NCI-H1417 treated with DMSO at 0.1 percent for 48 hours (cell line): Measurements from ENCODE around the gene CDK2.
"Not testable (repeated sequence)": the region's sequence is repeated elsewhere in the genome, so short reads cannot be mapped to it uniquely, and the experiment has no call there.

ENCODE experiments used
- DNase-seq: peaks from one replicate; lab custom pipeline; 2025; lab: John Stamatoyannopoulos, UW

Gene CDK2

DNA sequence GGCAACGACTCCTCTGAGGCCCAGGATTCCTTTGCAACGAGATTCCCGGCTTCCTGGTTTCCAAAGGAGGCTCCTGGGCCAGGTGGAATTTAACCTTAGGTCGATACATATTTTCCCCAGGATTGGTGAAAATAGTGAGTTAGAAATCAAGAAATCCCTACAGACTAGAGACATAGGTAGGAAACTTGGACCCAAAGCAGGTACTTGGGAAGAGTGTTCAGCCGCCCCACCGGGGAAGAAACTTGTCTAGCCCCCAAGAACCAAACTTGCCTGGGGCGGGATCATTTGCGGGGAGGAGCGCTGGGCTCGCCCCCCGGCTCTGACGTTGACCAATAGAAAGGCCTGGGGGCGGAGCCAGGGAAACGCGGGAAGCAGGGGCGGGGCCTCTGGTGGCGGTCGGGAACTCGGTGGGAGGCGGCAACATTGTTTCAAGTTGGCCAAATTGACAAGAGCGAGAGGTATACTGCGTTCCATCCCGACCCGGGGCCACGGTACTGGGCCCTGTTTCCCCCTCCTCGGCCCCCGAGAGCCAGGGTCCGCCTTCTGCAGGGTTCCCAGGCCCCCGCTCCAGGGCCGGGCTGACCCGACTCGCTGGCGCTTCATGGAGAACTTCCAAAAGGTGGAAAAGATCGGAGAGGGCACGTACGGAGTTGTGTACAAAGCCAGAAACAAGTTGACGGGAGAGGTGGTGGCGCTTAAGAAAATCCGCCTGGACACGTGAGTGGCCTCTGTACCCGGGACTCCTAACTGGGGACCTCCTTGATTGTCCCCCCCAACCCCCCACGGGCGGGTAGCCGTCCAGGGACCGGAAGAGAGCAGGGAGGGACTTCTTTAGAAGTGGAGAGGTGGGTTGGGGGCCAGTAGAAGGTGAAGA is at the start of gene CDK2:
Gene CDK2, plus strand, starts transcription at position 423 of the 874 bp plus-strand sequence. Its CDS starts 179 bp downstream, at position 602.
- peak; percentile 48 for DNase-seq

DNA sequence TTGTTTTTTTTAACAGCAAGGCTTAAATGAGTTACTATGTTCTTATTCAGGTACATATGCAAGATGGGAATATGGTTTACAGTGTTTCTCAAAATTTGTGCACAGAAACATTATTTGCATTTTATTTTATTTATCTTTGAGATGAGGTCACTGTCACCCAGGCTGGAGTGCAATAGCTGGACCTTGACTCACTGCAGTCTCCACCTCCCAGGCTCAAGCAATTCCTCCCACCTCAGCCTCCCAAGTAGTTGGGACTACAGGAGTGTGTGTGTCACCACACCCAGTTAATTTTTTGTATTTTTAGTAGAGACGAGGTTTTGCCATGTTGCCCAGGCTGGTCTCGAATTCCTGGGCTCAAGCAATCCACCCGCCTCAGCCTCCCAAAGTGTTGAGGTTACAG is 47.6 kb upstream of the CDK2 start:
- DNase-seq: not testable (repeated sequence)

DNA sequence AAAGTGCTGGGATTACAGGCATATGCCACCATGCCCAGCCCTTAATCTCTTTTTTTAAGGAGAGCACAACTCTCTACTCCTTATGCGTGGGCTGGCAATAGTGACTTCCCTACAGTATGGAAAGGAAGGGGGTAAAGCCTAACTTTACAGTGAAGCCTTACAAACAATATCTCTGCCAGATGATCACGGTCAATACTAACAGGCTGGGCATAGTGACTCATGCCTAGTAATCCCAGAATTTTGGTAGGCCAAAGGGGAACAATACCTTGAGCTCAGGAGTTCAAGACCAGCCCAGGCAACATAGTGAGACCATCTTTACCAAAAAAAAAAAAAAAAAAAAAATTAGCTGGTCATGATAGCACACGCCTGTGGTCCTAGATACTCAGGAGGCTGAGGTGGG is 44.5 kb upstream of the CDK2 start:
- DNase-seq: no peak

DNA sequence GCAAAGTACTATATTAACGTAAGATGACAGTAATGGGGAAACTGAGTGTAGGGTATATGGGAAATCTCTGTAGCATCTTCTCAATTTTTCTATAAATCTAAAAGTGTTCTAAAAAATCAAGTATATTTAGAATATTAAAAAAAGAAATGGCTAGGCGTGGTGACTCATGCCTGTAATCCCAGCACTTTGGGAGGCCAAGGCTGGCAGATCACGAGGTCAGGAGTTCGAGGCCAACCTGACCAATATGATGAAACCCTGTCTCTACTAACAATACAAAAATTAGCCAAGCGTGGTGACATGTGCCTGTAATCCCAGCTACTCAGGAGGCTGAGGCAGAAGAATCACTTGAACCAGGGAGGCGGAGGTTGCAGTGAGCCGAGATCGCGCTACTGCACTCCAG is 43.0 kb upstream of the CDK2 start:
- not testable (repeated sequence) for DNase-seq

DNA sequence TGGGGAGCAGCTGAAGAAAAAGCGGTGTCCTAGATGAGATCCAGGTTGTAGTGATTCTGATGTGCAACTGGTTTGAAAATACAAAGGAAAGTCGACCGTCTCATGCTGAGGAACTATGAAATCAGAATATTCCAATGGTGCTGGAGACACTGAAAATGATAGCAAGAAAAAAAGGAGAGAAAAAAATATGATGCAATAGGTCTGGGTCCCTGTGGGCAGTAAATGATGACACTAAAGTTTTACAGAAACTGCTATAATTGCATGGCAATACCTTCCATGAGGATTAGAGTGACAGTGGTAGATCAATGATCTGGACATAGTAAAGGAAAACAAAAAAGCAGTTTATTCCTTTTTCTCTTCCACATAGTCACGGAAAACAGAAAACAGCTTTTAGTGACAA is 41.3 kb upstream of the CDK2 start:
- DNase-seq: no peak

DNA sequence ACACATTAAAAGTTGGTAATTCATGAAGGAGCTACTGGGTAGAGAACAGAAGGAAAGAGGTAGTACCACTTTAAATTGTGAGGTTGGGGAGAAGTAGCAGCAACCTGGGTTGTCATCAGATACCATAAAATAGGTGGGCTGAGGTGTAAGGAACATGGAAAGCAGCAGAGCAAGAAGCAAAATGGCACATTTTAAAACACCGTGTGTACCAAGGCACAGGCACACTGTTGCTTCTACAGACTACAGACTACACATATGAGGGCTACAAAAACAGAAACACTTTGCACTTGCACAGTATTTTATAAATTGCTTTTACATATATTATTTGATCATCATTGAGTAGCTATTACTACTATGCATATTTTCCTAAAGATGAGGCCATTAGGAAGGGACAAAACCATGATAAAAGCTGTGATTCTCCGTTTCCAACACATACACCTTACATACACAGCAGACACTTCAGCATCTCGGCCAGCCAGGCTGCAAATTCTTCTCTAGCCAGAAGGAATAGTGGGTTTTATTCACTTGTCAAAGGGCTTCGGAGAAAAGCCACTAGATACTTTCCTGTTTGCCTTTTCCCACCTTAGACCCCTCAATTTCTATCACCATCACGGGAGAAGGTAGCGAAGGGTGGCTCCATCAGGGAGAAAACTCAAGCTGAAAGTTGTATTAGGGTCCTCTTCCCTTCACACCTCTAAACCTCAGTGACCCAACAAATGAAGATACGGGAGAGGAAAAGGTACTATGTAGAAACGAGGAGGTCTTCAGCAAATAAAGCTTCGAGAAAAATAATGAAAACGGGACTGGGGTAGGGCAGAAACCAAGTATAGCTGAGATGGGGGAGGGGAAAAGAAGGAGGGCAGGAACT is 40.5 kb upstream of the CDK2 start:
- no peak for DNase-seq

DNA sequence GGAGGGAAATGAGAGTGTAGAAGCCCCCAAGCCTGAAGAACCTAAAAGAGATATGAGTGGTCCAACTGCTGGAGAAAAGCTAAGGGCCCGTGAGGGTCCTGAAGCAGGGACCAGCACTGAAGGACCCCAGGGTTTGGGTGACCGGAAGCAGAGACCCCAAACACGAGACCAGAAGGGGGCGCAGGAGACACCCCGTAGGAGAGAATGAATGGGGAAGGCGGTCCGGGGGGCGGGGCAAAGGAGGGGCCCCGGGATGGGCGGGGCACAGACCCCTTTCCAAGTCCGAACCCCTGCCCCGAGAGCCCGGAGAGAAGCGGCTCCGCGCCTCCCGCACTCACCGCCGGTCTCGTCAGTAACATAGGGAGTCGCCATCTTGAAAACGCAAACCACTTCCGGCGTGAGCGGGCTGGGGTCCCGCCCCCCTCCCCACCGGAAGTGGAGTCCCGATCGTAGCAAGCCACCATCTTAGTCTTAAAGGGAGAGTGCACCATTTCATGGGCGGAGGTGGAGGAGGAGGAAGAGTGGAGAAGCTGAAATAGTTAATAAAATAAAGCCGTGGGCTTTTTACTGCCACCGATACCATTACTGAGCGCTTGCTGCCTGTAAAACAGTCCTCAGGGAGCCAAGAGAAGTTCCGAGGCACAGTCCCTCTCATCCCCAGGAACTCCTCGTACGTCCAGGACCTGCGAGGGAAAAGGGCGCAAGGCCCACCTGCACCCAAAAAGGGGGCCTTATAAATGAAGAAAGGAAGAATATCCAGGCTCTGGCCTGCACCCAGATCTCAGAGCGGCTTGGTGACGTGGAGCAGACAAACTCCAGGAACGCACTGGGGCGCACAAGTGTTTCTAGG is 39.7 kb upstream of the CDK2 start:
- DNase-seq: peak; percentile 79

DNA sequence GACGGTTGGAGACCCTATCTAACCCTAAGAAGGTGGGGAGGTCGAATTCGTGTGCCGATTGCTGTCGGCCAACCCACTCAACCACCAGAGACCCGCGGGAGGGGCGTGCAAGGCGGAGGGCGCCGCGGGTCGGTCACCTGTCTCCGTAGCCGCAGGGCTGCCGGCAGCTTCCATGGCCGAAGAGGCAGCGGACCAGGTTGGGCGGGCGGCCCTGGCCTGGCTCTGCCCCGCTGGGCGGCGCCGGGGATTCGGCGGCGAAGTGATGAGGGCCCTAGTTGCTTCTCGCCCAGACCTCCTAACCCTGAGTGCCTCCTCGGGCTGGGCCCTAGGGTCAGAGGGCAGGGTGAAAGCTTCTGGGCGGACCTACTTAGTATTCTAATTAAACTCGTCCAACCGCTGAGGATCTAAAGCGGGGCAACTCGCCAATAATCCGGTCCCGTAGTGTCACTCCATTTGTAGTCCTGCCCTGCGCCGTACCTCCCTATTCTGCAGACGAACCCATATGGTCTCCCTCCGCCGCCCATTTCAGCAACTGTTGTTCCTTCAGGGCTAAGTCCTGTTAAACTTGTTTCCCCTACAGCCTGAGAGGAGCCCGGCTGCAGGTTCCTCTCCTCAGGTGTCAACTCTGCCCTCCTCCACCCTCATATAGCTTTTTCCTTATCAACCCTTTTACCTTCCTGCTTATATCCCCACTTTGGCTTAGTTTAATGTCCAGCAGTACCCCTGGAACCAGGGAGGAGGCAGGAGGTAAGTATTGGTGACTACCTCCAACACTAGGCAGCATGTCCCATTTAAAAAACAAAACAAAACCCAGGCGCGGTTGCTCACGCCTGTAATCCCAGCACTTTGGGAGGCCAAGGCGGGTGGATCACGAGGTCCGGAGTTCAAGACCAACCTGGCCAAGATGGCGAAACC is 38.8 kb upstream of the CDK2 start, which contains the start of gene PYM1:
Gene PYM1, minus strand, starts transcription at position 307 of the 915 bp plus-strand sequence. Its CDS starts 133 bp downstream, at position 174.
- DNase-seq: no peak

DNA sequence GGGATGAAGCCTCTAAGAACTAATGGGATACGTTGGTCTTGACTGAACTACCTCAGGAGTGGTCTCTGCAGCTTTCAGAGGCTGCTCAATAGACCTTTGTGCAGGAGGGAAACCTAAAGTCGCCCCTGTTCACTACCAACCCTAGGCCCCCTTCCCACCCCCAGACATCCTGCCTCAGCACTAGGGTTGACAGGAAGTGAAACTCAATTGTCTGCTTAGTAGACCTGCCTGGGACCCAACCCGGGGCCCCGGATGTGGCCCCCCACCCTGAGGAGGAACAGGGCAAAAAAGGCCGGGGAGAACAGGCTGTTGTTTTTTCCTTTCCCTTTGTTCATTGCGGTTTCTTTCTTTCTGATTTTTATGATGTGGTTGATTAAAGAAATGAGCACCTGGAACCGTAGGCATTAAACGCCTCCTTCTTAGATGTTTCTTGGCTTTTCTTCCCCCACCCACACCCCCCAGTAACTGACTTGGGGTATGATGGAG is 37.3 kb upstream of the CDK2 start:
- no peak for DNase-seq

DNA sequence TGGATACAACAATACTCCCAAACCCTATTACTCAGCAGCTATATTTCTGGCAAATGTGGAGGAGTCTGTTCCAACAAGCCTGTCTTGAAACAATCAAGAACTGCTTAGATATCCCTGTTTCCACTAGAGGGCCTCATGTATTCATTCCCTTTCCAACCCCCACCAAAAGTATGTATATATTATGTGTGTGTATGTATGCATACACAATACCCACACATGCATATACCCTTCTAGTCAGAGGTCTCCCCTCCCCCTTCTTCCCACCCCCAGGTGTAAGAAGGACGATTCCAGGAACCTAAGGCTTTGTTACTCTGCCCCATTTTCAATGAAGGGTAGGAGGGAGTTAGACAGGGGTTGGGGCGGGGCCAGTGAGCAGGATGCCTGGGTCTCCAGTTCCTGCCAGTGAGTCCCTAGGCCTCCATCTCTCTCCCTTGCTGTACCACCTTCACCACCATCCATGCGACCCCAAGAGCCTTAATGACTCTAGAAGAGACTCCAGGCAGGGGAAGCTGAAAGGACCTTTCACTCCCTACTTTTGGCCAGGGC is 35.8 kb upstream of the CDK2 start, which contains the start of gene DGKA:
Gene DGKA, plus strand, starts transcription at position 392 of the 546 bp plus-strand sequence. CDS start 5,342 bp downstream, outside the sequence.
- DNase-seq: no peak

DNA sequence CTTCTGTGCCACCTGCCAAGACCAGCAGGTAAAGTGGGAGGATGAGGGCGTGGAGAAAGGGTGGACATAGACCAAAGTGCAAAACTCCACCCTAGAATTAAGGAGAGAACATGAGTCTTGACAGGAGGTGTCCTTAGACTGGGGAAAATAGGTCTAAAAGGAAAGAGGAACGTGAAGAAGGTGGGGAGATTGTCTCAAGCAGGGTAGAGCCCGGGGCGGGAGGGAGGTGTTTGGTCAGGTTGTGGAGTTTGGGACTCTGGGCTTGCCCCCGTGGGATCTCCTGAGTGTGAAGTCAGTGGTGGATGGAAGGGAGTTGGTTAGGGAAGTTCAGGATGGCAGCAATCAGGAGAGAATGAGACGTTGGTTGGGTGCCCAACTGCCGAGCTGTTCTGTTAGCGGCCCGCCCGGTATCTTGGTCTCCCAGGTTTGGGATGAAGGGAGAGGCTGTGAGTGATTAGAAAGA is 35.3 kb upstream of the CDK2 start:
- DNase-seq: no peak

DNA sequence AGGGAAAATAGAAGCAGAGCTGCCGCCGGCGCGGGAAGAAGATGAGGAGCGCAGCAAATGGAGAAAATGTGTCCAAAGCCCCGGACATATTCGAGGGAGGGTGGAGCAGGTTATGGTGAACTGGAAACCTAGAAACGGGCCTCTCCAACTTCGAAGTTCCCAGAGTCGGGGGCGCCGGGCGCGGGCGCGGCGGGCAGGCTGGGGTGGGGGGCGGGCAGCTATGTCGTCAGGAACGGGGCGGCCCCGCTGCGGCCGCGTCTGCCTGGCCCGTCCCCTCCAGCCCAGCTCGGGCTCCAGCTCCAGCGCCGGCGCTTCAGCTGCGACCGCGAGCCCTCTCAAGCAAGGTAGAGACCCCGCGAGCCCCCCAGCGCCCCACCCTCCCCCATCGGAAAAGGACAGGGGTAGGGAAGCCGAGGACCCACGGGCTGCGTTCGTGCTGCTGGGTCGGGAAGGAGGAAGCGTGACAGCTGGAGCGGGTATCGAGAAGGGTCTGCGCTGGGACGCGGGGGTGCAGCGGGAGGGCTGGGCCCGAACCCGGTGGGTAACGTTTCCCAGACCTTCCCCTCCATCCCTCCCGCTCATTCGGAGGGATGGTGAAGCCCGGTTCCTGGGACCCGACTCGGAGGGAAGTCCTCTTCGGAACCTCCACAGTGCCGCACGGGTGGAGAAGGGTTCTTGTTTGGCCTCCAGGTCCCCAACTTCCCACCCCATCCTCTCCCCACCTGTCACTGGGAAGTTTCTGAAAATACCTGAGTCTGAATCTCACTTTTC is 34.7 kb upstream of the CDK2 start:
- DNase-seq: no peak

DNA sequence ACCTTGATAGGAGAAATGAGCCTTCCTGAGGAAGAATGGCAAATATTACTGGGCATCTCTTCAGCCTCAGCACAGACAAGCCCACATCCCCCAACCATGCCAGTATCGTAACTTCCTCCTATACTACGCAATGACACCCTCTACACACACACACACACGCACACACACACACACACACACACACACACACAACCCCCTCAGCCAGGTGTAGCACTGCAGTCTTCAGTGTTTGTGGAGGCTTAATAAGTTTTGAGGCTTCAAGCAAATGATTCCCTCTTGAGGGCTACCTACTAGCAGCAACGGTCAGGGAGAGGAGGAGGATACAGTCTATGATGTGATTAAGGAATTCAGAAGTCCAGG is 34.1 kb upstream of the CDK2 start:
- DNase-seq: no peak

DNA sequence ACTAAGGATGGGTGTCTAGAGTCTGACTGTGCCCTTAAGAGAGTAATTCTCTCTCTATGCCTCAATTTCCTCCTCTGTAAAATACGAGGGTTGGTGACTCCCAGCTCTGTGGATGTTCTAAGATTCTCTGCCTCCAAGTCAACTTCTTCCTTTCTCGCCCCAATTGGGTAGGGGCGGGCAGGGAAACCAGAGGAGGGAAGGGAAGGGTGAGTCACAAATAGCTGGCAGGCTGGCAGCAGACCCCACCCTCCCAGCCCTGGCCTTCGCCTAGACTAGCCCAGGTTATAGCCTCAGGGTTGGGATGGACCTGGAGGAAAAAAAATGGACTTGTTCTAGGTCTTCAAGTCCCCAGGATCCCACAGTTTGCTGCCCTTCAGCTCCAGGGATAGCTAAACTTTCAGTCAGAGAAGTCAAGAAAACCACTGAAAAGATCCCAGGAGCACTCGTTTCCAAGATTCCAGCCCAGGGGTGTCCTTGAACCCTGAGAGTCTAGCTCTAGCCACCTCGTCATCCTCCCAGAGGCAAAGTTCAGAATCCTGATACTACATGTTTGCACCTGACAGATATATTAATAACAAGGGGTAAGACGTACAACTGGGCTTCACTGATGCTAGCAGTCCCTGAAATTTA is 33.3 kb upstream of the CDK2 start:
- no peak for DNase-seq

DNA sequence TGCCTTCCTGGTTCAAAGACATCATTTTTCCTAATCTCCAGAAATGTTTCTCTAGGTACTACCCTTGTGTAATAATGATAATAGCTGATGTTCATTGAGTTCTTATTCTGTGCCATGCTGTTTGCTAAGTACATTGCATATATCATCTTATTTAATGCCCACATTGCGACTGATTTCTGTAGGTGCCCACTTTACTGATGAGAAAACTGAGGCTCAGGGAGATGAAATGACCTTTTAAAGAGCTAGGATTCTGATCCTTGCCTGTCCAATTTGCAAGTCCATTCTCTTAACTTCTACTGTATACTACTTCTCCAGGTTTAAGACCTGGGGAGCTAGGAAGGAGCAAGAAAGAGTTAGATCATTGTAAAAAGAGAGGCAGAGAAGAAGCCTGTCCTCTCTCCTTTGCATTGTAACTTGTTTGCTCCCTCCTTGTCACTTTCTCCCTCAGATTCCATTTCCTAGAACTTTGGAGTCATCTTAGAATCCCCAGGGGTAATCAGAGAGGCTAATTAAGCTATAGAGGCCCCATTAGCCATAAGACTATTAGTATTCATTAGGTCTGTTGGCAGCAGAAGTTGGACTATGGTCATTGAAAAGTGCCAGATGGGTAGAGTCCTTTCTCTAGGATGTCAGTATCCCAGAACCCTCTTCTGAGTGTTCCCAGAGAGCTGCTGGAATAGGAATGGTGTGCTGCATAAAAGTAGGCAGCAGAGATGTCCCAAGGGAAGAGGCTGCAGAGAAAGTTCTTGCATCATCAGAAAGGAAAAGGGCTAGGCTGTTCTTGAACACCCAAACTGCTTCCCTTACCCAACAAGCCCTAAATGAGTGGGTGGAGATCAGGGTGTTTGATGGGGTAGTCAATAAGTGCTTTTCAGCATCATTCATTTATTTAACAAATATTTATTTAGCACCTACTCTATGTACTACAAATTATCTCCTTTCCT is 32.6 kb upstream of the CDK2 start:
- no peak for DNase-seq

DNA sequence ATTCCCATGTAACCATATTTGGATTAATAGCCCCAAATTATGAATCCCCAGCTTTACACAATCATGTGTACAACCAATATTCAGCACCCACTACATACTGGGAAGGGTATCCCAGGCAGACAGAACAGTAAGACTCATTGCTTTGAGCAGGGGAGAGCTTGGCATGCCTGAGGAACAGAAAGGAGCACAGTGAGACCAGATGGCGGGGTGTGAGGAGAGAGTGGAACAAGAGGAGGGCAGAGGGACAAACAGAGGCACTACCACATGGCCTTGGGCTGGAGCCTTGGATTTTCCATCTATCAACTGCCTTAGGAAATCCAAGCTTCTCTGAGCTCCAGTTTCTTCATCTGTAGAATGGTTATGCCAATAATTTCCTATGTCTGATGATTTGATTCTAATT is 31.9 kb upstream of the CDK2 start:
- no peak for DNase-seq

DNA sequence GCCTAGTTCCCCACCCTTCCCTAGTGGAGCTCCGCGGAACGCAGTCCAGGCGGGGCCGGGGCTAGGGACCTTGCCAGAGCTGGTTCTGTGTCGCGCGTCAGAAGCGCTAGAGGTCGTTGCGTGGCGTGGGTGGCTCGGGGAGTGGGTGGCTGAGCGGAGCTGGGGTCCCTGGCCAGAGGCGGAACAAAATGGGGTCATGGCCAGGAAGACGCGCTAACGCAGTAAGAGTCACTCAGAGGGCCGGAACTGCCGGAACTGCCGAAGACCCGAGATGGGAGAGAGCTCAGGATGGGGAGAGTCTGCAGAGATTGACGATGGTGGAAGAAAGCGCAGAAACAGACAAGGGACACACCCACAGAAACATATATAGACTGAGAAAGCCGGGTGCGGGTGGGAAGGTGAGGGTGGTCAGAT is 30.9 kb upstream of the CDK2 start:
- no peak for DNase-seq

DNA sequence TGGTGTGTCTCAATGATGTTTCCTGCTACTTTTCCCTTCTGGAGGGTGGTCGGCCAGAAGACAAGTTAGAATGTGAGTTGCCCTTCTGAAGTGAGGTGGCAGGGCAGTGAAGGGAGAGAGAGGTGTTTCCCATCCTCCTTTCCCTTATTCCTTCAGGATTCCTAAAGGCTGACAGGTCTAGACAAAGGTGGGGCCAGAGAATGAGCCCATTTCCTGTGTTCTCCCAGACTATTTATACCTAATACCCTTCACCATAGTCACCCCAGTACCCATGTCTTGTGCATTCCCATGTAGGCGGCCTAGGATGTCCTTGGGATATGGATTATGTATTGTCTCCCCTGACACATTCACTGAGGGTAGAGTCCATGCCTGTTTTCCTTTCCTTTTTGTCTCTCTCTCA is 28.6 kb upstream of the CDK2 start:
- DNase-seq: no peak
